Right ventricle myocardium superior (tissue), 1 donor: ENCODE results near the gene PRR33. TPM values are rescaled to one million over a fixed set of nuclear protein-coding genes. Genes with fewer than 3 reads are reported as not detected.
A peak's percentile ranks its signal among the peaks of the same experiment; 100 is the strongest.

Experiments used
- ATAC-seq: fragments of 200-7000 bp; cut with Tn5 transposase; one replicate; pipeline ENCODE4 v1.9.1; 2020; ENCODE audit warnings: mild to moderate bottlenecking; ENCODE audit not compliant: poor library complexity
- DNase-seq: peaks from one replicate; pipeline ENCODE4 v3.0.0-alpha.2; 2020
- intact Hi-C: fragments of 100-400 bp; cut with DNase I; formaldehyde crosslinking; loops from one replicate; pipeline ENCODE4 v1.11.2; 2022
- total RNA-seq: library from RNA; stranded (reverse); fragmentation: NEBNext Ultra II Directional; extraction: Animal tissue kit (Norgen Biotek cat#: 25700); gene quantifications from one replicate; pipeline ENCODE4 v1.2.1, GENCODE V29; 2021
- donor health status: DM: no; HTN: yes; CAD: no; lungs with severe emphysema.

PRR33 gene
- total RNA-seq, 1 donor from 2014 or later = 5.8 TPM

DNA sequence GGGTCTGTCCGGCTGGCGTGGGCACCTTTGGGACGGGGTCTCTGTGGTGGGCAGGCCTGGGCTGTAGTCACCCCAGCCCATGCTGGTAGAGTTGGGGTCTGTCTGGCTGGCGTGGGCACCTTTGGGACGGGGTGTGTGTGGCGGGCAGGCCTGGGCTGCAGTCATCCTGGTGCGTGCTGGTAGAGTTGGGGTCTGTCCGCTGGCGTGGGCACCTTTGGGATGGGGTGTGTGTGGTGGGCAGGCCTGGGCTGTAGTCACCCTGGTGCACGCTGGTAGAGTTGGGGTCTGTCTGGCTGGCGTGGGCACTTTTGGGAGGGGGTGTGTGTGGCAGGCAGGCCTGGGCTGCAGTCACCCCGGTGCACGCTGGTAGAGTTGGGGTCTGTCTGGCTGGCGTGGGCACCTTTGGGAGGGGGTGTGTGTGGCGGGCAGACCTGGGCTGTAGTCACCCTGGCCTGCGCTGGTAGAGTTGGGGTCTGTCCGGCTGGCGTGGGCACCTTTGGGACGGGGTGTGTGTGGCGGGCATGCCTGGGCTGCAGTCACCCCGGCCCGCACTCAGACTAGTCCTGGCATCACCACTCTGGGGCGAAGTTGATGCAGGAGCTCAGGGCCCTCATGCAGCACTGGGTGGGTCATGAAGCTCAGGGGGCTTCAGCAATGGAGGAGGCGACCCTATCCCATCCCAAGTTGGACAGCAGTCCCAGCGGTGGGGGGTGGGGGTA is 19.3 kb downstream of the PRR33 start:
- DNase-seq = peak; percentile 29
- intact Hi-C loops = no loop called here

GRCh38 chr11:1871531-1871930 is 20.2 kb downstream of the PRR33 start:
- no peak for DNase-seq
- intact Hi-C loops = no loop called here
- no peak for ATAC-seq

More for the DNA sequence above, 19.3 kb downstream of the PRR33 start:
- ATAC-seq = no peak

GRCh38 chr11:1870721-1871466 is 20.8 kb downstream of the PRR33 start:
- peak; percentile 64 for DNase-seq
- intact Hi-C loops = no loop called here

GRCh38 chr11:1870326-1870696 is 21.4 kb downstream of the PRR33 start:
- intact Hi-C loops = no loop called here
- DNase-seq (peak; percentile 41), ATAC-seq (no peak)

More at GRCh38 chr11:1870721-1871466, 20.8 kb downstream of the PRR33 start:
- ATAC-seq = peak; percentile 30

DNA sequence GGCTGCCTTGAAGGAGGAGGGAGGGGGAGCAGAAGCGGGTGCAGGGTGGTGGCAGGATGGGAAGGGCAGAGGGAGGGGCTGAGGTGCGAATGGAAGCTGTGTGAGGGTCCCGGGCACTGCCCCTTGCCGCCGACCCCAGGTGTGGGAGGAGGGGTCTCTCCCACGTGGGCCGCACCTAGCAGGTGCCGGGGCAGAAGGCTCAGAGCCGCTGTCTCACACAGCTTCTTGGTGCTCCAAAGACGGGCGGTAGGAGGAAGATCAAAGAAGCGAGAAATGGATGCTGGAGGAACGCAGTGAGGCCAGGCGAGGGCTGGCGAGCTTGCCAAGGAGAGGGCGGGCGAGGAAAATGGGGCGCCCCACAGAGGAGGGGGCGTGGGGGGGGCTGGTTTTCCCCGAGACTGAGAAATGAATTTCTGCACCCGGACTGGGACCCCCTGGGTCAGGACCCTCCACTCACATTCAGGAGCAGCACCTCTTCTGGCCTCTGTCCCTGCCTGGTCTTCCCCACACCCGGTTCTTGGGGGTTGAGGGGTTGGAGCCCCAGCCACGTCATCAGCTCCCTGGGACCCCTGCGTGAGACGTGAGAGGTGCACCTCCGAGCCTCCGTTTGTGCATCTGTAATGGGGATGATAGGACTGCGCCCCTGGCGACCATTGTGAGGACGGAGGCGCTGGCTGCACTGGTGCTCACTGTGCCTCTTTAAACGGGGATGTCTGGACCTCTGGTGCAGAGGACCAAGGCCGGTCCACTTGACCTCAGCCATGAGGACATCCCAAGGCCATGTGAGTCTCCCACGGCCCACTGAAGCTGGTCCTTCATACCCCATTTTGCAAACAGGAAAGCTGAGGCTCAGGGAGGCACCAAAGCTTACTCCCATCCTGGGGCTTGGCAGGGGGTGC is 22.0 kb downstream of the PRR33 start:
- DNase-seq (peak; percentile 72), ATAC-seq (peak; percentile 46)
- intact Hi-C loops = no loop called here

- intact Hi-C loops = no loop called here
- DNase-seq (peak; percentile 75), ATAC-seq (peak; percentile 15)
Measured at GRCh38 chr11:1868636-1869291, 22.9 kb downstream of the PRR33 start.

- no peak for ATAC-seq
- DNase-seq = peak; percentile 41
- intact Hi-C loops = no loop called here
Measured at GRCh38 chr11:1868056-1868635, 23.5 kb downstream of the PRR33 start.

DNA sequence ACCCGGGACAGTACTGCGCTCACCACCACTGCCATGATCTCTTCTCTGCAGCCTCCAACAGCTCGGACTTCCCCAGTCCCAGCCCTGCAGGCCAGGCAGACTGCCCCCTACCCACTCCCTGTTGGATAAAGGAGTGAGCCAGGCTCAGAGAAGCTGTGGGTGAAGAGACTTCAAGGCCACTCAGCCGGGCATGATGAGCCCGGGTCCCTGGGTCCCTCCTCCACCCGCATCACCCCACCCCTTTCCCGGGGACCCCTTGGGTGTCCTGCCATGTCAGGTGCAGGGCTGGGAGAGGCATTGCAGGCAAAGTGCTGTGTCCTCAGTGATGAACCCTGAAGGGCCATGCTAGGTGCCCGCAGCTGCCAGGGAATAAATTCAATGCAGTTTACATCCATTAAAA is 24.3 kb downstream of the PRR33 start:
- intact Hi-C loops = no loop called here
- peak; percentile 35 for DNase-seq
- ATAC-seq = no peak

GRCh38 chr11:1866776-1867175 is 24.9 kb downstream of the PRR33 start:
- ATAC-seq (no peak), DNase-seq (peak; percentile 45)
- intact Hi-C loops = no loop called here

DNA sequence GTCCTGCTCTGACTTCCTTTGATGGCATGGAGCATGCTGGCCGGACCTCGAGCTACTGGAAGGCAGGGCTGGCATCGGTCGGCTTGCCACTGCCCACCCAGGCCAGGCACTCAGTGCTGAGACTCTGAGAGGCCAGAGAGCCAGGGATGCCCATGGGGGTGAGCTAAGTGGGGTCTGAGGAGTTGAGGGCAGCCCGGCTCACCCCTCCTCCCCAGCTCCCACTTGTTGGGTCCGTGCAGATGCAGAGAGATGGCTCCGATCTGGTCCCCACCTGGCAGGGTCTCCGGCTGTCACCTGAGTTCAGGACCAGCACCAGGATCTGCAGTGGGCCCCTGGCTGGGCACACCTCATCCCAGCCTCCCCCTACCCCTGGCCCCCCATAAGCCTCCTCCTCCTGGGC is 25.5 kb downstream of the PRR33 start:
- DNase-seq (peak; percentile 45), ATAC-seq (no peak)
- intact Hi-C loops = no loop called here

DNA sequence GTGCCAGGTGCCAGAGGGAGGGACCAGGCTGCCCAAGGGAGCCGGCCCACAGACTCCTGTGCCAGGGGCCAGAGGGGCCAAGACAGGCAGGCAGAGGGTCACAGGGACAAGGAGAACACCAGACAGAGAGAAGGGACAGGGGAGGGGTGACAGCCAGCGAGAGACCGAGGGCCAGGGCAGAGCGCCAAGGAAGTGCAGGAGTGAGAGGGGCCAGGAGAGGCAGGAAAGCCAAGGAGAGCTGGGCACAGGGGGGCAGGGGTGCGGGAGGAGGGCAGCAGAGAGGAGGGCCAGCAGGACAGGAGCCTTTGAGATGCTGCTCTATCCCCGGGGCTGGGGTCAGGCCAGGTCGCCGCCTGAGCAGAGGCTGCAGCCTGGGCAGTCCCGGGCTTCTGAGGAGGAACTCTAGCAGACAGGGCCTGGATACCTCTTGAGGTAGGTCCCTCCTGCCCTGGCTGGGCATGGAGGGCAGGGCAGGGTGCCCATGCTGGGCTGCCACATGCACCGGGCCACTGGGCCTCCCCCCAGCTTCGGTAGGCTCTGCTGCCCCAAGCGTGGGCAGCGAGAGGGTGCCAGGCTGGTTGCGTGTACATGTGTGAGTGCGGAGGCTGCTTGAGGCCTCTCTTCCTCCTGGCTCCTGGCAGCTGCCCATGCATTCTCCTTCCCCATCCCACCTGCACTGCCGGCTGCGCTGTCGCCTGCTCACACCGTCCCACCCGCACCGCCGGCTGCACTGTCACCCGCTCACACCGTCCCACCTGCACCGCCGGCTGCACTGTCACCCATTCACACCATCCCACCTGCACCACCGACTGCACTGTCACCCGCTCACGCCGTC is 26.6 kb downstream of the PRR33 start:
- intact Hi-C loops = no loop called here
- DNase-seq (peak; percentile 59), ATAC-seq (peak; percentile 17)

DNA sequence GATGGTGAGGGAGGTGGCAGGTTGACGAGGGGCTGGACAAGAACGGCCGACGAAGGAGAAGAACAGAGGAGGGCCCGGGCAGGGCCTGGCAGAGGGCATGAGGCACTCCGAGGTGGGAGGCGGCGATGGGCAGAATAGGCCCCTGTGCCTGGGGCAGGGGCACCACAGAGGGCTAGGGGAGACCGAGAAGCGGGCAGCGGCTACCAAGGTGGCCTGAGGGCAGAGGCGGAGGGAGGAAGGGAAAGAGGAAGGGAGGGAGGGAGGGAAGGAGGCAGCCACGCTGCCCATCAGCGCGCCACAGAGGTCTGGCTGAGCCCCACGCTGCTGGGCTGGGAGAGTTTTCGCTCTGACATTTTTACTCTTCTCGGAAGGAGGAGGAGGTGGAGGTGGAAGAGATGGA is 27.5 kb downstream of the PRR33 start:
- intact Hi-C loops = no loop called here
- DNase-seq (peak; percentile 54), ATAC-seq (peak; percentile 2)

GRCh38 chr11:1863352-1864216 is 28.1 kb downstream of the PRR33 start:
- DNase-seq (peak; percentile 93), ATAC-seq (peak; percentile 87)
- intact Hi-C loops = no loop called here

- intact Hi-C loops = no loop called here
- DNase-seq (peak; percentile 34), ATAC-seq (no peak)
Measured at GRCh38 chr11:1862588-1863351, 28.9 kb downstream of the PRR33 start.

DNA sequence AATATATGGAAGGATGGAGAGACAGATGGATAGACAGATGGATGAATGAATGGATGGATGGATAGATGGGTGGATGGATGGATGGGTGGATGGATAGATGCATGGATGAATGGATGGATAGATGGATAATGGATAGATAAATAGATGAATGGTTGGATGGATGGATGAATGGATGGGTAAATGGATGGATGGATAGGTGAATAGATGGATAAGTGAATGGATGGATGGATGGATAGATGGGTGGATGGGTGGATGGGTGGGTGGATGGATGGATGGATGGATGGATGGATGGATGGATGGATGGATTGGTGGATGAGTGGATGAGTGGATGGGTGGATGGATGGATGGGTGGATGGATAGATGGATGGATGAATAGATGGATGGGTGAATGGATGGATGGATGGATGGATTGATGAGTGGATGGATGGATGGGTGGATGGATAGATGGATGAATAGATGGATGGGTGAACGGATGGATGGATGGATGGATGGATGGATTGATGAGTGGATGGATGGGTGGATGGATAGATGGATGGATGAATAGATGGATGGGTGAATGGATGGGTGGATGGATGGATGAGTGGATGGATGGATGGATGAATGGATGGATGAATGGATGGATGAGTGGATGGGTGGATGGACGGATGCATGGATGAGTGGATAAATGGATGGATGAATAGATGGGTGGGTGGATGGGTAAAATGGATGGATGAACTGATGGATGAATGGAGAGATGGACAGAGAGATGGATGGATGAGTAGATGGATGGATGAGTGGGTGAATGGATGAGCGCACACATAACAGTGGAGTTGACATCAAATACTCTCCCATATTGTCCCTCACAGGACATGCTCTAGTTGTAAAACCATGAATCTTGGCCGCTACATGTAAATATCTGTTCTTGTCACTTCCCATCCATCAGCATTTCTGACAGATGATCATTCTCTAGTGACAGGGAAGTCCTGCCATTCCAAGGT is 30.0 kb downstream of the PRR33 start:
- DNase-seq (no peak), ATAC-seq (no peak)
- intact Hi-C loops = no loop called here
